ENCODE data around the gene CTBP2. TPM values are rescaled to one million over a fixed set of nuclear protein-coding genes. Genes with fewer than 3 reads are reported as not detected.

The CTBP2 gene
- polyA plus RNA-seq, 10 donors, result 28.5 to 47.5 (median 33.2) TPM

- no peak for DNase-seq
Measured at GRCh38 chr10:125107166-125107949, 53.0 kb downstream of the CTBP2 start.

GRCh38 chr10:125106586-125106985 is 53.8 kb downstream of the CTBP2 start:
- DNase-seq, result no peak

GRCh38 chr10:125105706-125106255 is 54.6 kb downstream of the CTBP2 start:
- no peak for DNase-seq

- no peak for DNase-seq
Measured at GRCh38 chr10:125105155-125105554, 55.2 kb downstream of the CTBP2 start.

GRCh38 chr10:125104559-125104958 is 55.8 kb downstream of the CTBP2 start:
- DNase-seq, result no peak

- no peak for DNase-seq
Measured at GRCh38 chr10:125103924-125104323, 56.4 kb downstream of the CTBP2 start.

GRCh38 chr10:125103466-125103865 is 56.9 kb downstream of the CTBP2 start:
- no peak for DNase-seq

GRCh38 chr10:125102821-125103220 is 57.5 kb downstream of the CTBP2 start:
- no peak for DNase-seq

- DNase-seq, result no peak
Measured at GRCh38 chr10:125102246-125102645, 58.1 kb downstream of the CTBP2 start.

GRCh38 chr10:125101581-125101980 is 58.8 kb downstream of the CTBP2 start:
- no peak for DNase-seq

- no peak for DNase-seq
Measured at GRCh38 chr10:125101049-125101448, 59.3 kb downstream of the CTBP2 start.

GRCh38 chr10:125097409-125098070 is 62.8 kb downstream of the CTBP2 start:
- no peak for DNase-seq

GRCh38 chr10:125096975-125097374 is 63.4 kb downstream of the CTBP2 start:
- no peak for DNase-seq

- DNase-seq, result no peak
Measured at GRCh38 chr10:125096371-125096770, 64.0 kb downstream of the CTBP2 start.

- no peak for DNase-seq
Measured at GRCh38 chr10:125095776-125096175, 64.6 kb downstream of the CTBP2 start.

GRCh38 chr10:125095228-125095627 is 65.1 kb downstream of the CTBP2 start:
- no peak for DNase-seq

GRCh38 chr10:125094806-125095205 is 65.6 kb downstream of the CTBP2 start:
- DNase-seq, result no peak

- DNase-seq, result no peak
Measured at GRCh38 chr10:125093974-125094705, 66.2 kb downstream of the CTBP2 start.

- DNase-seq, result no peak
Measured at GRCh38 chr10:125093199-125093973, 67.0 kb downstream of the CTBP2 start.

GRCh38 chr10:125092564-125093031 is 67.8 kb downstream of the CTBP2 start:
- no peak for DNase-seq

- no peak for DNase-seq
Measured at GRCh38 chr10:125091891-125092290, 68.5 kb downstream of the CTBP2 start.
